Measurements from ENCODE around the gene RNF150. TPM values are rescaled to one million over a fixed set of nuclear protein-coding genes. Genes with fewer than 3 reads are reported as not detected.

RNF150 gene
- total RNA-seq, 1 experiment from 2014 or later, result 4.4 TPM

DNA sequence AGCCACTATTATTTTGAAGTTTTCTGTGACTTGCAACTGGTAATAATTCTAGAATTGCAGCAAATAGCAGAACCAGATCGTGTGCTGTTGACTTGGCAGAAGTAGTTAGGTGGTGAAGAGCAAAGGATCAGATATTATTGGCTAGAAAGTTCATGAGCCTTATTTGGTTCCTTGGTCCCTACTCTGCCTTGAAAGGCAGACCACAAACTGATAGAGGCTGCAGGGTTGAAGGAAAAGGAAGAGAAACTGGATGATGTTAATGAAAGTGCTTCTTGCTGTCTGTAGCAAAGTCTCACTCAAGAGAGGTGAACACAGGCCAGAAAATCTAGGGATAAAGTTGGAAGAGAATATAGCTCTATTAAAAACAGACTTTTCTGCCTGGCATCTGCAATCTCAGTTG lies 41.2 kb upstream of the RNF150 start:
- H3K9me3 Mint-ChIP-seq, result no peaks in the 10 kb centered on the region
- Histone ChIP-seq H3K23me2 (ENCODE audit: insufficient read length, low read depth, low read length, poor library complexity, severe bottlenecking) (no peaks in the 10 kb centered on the region), H2BK120ac (ENCODE audit: low read depth, low read length, poor library complexity, severe bottlenecking) (no peak overlapping the region), H3K23ac (ENCODE audit: insufficient read length, low read depth, low read length) (no peak overlapping the region), H2BK12ac (ENCODE audit: insufficient read length, low read depth, low read length) (no peak overlapping the region), H2BK20ac (ENCODE audit: low read depth, low read length, poor library complexity, severe bottlenecking) (no peak overlapping the region), H4K20me1 (ENCODE audit: control insufficient read depth, insufficient read depth, insufficient read length) (no peaks in the 10 kb centered on the region), H4K5ac (ENCODE audit: insufficient read length, low read depth, low read length) (no peak overlapping the region), H3K4ac (ENCODE audit: low read depth, low read length) (no peak overlapping the region), H2AFZ (ENCODE audit: low read length) (no peak overlapping the region), H4K91ac (ENCODE audit: insufficient read length, low read depth, low read length) (no peak overlapping the region), H3K14ac (ENCODE audit: insufficient read depth, low read length) (no peak overlapping the region), H3K79me1 (ENCODE audit: insufficient read depth, low read depth, low read length, poor library complexity, severe bottlenecking) (no peaks in the 10 kb centered on the region), H4K8ac (replicated peaks; ENCODE audit: insufficient read length, low read depth, low read length) (no peak overlapping the region), H2AK5ac (ENCODE audit: insufficient read length, low read length) (no peak overlapping the region), H2BK5ac (ENCODE audit: insufficient read length, low read length) (no peak overlapping the region), H3K27ac (ENCODE audit: insufficient read length, low read depth, low read length) (no peak overlapping the region), H3K79me2 (ENCODE audit: insufficient read depth, low read length) (no peaks in the 10 kb centered on the region), H3K4me2 (ENCODE audit: insufficient read depth, insufficient read length, low read length) (no peak overlapping the region), H3K27me3 (ENCODE audit: insufficient read depth, low read length) (no peaks in the 10 kb centered on the region), H3K56ac (ENCODE audit: insufficient read length, low read depth, low read length) (no peak overlapping the region), H3K4me1 (ENCODE audit: insufficient read depth, low read length) (no peaks in the 10 kb centered on the region), H2BK15ac (ENCODE audit: low read depth, low read length) (no peak overlapping the region), H3K18ac (ENCODE audit: insufficient read length, low read depth, low read length) (no peak overlapping the region), H3T11ph (ENCODE audit: low read length) (no peak overlapping the region), H3K9ac (ENCODE audit: extremely low read depth, insufficient read length, low read length) (no peak overlapping the region), H3K9me3 (ENCODE audit: control insufficient read depth, low read depth, low read length) (no peaks in the 10 kb centered on the region)
- H3K27ac Mint-ChIP-seq, result no peak overlapping the region
- H3K36me3 Mint-ChIP-seq (ENCODE audit: insufficient read depth in 1 of 3, low read depth in 3 of 3), result no peaks in the 10 kb centered on the region
- TF ChIP-seq, protein P1, sequence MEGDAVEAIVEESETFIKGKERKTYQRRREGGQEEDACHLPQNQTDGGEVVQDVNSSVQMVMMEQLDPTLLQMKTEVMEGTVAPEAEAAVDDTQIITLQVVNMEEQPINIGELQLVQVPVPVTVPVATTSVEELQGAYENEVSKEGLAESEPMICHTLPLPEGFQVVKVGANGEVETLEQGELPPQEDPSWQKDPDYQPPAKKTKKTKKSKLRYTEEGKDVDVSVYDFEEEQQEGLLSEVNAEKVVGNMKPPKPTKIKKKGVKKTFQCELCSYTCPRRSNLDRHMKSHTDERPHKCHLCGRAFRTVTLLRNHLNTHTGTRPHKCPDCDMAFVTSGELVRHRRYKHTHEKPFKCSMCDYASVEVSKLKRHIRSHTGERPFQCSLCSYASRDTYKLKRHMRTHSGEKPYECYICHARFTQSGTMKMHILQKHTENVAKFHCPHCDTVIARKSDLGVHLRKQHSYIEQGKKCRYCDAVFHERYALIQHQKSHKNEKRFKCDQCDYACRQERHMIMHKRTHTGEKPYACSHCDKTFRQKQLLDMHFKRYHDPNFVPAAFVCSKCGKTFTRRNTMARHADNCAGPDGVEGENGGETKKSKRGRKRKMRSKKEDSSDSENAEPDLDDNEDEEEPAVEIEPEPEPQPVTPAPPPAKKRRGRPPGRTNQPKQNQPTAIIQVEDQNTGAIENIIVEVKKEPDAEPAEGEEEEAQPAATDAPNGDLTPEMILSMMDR (conservative IDR thresholded peaks at IDR 0.05), result no peak
- no peak overlapping the region for H3K4me3 Mint-ChIP-seq
- no peaks in the 10 kb centered on the region for H3K4me1 Mint-ChIP-seq
- no CpG with 5 or more reads among the region's 1 CpG for whole genome bisulfite sequencing (ENCODE audit: extremely low coverage, insufficient read length, low lambda C conversion rate)
- DNase-seq, result no peak
- peaks cover 3% of the 10 kb centered on the region; the same call in 1 of the 2 replicates for H3K27me3 Mint-ChIP-seq (ENCODE audit: low read depth)
